ENCODE measurements around the gene MYOZ1. TPM values are rescaled to one million over a fixed set of nuclear protein-coding genes. Genes with fewer than 3 reads are reported as not detected.
"Not testable (repeated sequence)": the region's sequence is repeated elsewhere in the genome, so short reads cannot be mapped to it uniquely, and the experiment has no call there.

Gene MYOZ1
- total RNA-seq, 1 experiment from 2014 or later: not detected

DNA sequence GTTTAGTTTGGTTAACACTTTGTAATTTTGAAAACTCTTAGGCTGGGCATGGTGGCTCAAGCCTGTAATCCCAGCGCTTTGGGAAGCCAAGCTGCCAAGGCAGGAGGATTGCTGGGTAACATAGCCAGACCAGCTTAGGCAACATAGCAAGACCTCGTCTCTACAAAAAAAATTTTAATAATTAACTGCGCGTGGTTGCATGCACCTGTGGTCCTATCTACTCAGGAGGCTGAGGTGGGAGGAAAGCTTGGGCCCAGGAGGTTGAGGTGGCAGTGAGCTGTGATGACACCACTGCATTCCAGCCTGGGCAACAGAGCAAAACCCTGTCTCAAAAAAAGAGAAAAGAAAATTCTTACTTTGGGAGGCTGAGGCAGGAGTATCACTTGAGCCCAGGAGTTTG, 18.2 kb downstream of the MYOZ1 start (continued):
- TF ChIP-seq, protein P1, sequence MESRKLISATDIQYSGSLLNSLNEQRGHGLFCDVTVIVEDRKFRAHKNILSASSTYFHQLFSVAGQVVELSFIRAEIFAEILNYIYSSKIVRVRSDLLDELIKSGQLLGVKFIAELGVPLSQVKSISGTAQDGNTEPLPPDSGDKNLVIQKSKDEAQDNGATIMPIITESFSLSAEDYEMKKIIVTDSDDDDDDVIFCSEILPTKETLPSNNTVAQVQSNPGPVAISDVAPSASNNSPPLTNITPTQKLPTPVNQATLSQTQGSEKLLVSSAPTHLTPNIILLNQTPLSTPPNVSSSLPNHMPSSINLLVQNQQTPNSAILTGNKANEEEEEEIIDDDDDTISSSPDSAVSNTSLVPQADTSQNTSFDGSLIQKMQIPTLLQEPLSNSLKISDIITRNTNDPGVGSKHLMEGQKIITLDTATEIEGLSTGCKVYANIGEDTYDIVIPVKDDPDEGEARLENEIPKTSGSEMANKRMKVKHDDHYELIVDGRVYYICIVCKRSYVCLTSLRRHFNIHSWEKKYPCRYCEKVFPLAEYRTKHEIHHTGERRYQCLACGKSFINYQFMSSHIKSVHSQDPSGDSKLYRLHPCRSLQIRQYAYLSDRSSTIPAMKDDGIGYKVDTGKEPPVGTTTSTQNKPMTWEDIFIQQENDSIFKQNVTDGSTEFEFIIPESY (IDR thresholded peaks at IDR 0.05; ENCODE audit: extremely low read depth, insufficient replicate concordance, low read length): no peak
- no peak for TF ChIP-seq EZH2phosphoT487 (IDR thresholded peaks at IDR 0.05; ENCODE audit: borderline replicate concordance)

GRCh38 chr10:73620974-73621373, 20.3 kb downstream of the MYOZ1 start:
- H3K79me2 ChIP-seq (ENCODE audit: insufficient read depth, low read length); H3K9me2 ChIP-seq (ENCODE audit: insufficient read depth); H3K4me1 ChIP-seq (ENCODE audit: control insufficient read depth in 1 of 2, insufficient read depth in 2 of 2, low read length in 2 of 2); H3K27ac ChIP-seq (ENCODE audit: low read depth, low read length); DNase-seq (ENCODE audit: low read depth, low spot score); BruUV-seq (replicated peaks); H3K36me3 ChIP-seq (ENCODE audit: control insufficient read depth in 1 of 2, insufficient read depth in 2 of 2, low read length in 2 of 2); H4K20me1 ChIP-seq (ENCODE audit: insufficient read depth); POLR2A ChIA-PET; CTCF ChIA-PET; H3K9me3 ChIP-seq (ENCODE audit: control insufficient read depth in 1 of 2, insufficient read depth in 1 of 2, low read depth in 1 of 2, low read length in 2 of 2); H3K27me3 ChIP-seq (ENCODE audit: insufficient read depth, low read length); H3K4me2 ChIP-seq (ENCODE audit: low read length); H2AFZ ChIP-seq (ENCODE audit: low read depth, low read length, poor library complexity, severe bottlenecking); intact Hi-C loops (cut with micrococcal nuclease); H3K4me3 ChIP-seq (replicated peaks in 1 of 2; ENCODE audit: low read depth in 1 of 2, low read length in 2 of 2); ATAC-seq; RAD21 ChIA-PET (ENCODE audit: low non-redundant PET in 1 of 2, low total read pairs in 2 of 2, uncharacterized antibody in 2 of 2, unreplicated experiment in 2 of 2); H3K9ac ChIP-seq (ENCODE audit: low read length): not testable (repeated sequence)

GRCh38 chr10:73617143-73617542, 24.1 kb downstream of the MYOZ1 start:
- ATAC-seq; POLR2A ChIA-PET; H3K4me3 ChIP-seq (replicated peaks in 1 of 2; ENCODE audit: low read depth in 1 of 2, low read length in 2 of 2); RAD21 ChIA-PET (ENCODE audit: low non-redundant PET in 1 of 2, low total read pairs in 2 of 2, uncharacterized antibody in 2 of 2, unreplicated experiment in 2 of 2); DNase-seq (ENCODE audit: low read depth, low spot score); BruUV-seq (replicated peaks); H3K9me2 ChIP-seq (ENCODE audit: insufficient read depth); H2AFZ ChIP-seq (ENCODE audit: low read depth, low read length, poor library complexity, severe bottlenecking); H3K27ac ChIP-seq (ENCODE audit: low read depth, low read length); intact Hi-C loops (cut with micrococcal nuclease); H3K79me2 ChIP-seq (ENCODE audit: insufficient read depth, low read length); H3K9me3 ChIP-seq (ENCODE audit: control insufficient read depth in 1 of 2, insufficient read depth in 1 of 2, low read depth in 1 of 2, low read length in 2 of 2); H3K4me1 ChIP-seq (ENCODE audit: control insufficient read depth in 1 of 2, insufficient read depth in 2 of 2, low read length in 2 of 2); H3K4me2 ChIP-seq (ENCODE audit: low read length); H3K9ac ChIP-seq (ENCODE audit: low read length); H4K20me1 ChIP-seq (ENCODE audit: insufficient read depth); CTCF ChIA-PET; H3K27me3 ChIP-seq (ENCODE audit: insufficient read depth, low read length); H3K36me3 ChIP-seq (ENCODE audit: control insufficient read depth in 1 of 2, insufficient read depth in 2 of 2, low read length in 2 of 2): not testable (repeated sequence)
